ENCODE measurements around the gene CDH13.
A peak's percentile ranks its signal among the peaks of the same experiment; 100 is the strongest.

CDH13 gene

GRCh38 chr16:82626791-82627261 lies at the start of gene CDH13:
Gene CDH13, plus strand, starts transcription at chr16:82626969.
- Mint-ChIP-seq H3K27me3 (ENCODE audit: low read depth) (peaks cover 73% of the 10 kb centered on the region), H3K4me1 (ENCODE audit: low read depth) (no peaks in the 10 kb centered on the region), H3K9me3 (no peaks in the 10 kb centered on the region), H3K4me3 (peak within 1 kb of the TSS; percentile 17), H3K36me3 (ENCODE audit: low read depth) (no peaks in the 10 kb centered on the region), H3K27ac (no peak within 1 kb of the TSS)

GRCh38 chr16:82580298-82580890 lies 46.4 kb upstream of the CDH13 start:
- Mint-ChIP-seq H3K27me3 (ENCODE audit: low read depth) (no peaks in the 10 kb centered on the region), H3K4me1 (ENCODE audit: low read depth) (no peaks in the 10 kb centered on the region)

GRCh38 chr16:82582975-82583374 lies 43.8 kb upstream of the CDH13 start:
- H3K4me1 Mint-ChIP-seq (ENCODE audit: low read depth) = no peaks in the 10 kb centered on the region
- no peak overlapping the region for H3K4me3 Mint-ChIP-seq
- H3K27ac Mint-ChIP-seq = no peak overlapping the region
- no peaks in the 10 kb centered on the region for H3K27me3 Mint-ChIP-seq (ENCODE audit: low read depth)
- H3K36me3 Mint-ChIP-seq (ENCODE audit: low read depth) = no peaks in the 10 kb centered on the region
- H3K9me3 Mint-ChIP-seq = no peaks in the 10 kb centered on the region

More at GRCh38 chr16:82580298-82580890, 46.4 kb upstream of the CDH13 start:
- Mint-ChIP-seq H3K27ac (no peak overlapping the region), H3K4me3 (no peak overlapping the region), H3K36me3 (ENCODE audit: low read depth) (no peaks in the 10 kb centered on the region), H3K9me3 (no peaks in the 10 kb centered on the region)

GRCh38 chr16:82583422-82583821 lies 43.3 kb upstream of the CDH13 start:
- H3K4me3 Mint-ChIP-seq = no peak overlapping the region
- H3K4me1 Mint-ChIP-seq (ENCODE audit: low read depth) = no peaks in the 10 kb centered on the region
- no peak overlapping the region for H3K27ac Mint-ChIP-seq
- no peaks in the 10 kb centered on the region for H3K36me3 Mint-ChIP-seq (ENCODE audit: low read depth)
- H3K9me3 Mint-ChIP-seq = no peaks in the 10 kb centered on the region
- H3K27me3 Mint-ChIP-seq (ENCODE audit: low read depth) = no peaks in the 10 kb centered on the region

GRCh38 chr16:82584553-82585152 lies 42.1 kb upstream of the CDH13 start:
- Mint-ChIP-seq H3K27ac (no peak overlapping the region), H3K9me3 (no peaks in the 10 kb centered on the region), H3K4me1 (ENCODE audit: low read depth) (no peaks in the 10 kb centered on the region), H3K4me3 (no peak overlapping the region), H3K27me3 (ENCODE audit: low read depth) (no peaks in the 10 kb centered on the region), H3K36me3 (ENCODE audit: low read depth) (no peaks in the 10 kb centered on the region)

- Mint-ChIP-seq H3K9me3 (no peaks in the 10 kb centered on the region), H3K4me3 (no peak overlapping the region), H3K36me3 (ENCODE audit: low read depth) (no peaks in the 10 kb centered on the region), H3K27ac (no peak overlapping the region), H3K4me1 (ENCODE audit: low read depth) (no peaks in the 10 kb centered on the region), H3K27me3 (ENCODE audit: low read depth) (no peaks in the 10 kb centered on the region)
Observed at GRCh38 chr16:82585675-82586074, 41.1 kb upstream of the CDH13 start.

GRCh38 chr16:82586130-82586529 lies 40.6 kb upstream of the CDH13 start:
- Mint-ChIP-seq H3K9me3 (no peaks in the 10 kb centered on the region), H3K36me3 (ENCODE audit: low read depth) (no peaks in the 10 kb centered on the region), H3K4me1 (ENCODE audit: low read depth) (no peaks in the 10 kb centered on the region), H3K27ac (no peak overlapping the region), H3K4me3 (no peak overlapping the region), H3K27me3 (ENCODE audit: low read depth) (no peaks in the 10 kb centered on the region)

GRCh38 chr16:82587289-82587688 lies 39.5 kb upstream of the CDH13 start:
- H3K9me3 Mint-ChIP-seq = no peaks in the 10 kb centered on the region
- no peaks in the 10 kb centered on the region for H3K27me3 Mint-ChIP-seq (ENCODE audit: low read depth)
- no peak overlapping the region for H3K4me3 Mint-ChIP-seq

GRCh38 chr16:82589407-82589806 lies 37.4 kb upstream of the CDH13 start:
- Mint-ChIP-seq H3K4me1 (ENCODE audit: low read depth) (no peaks in the 10 kb centered on the region), H3K4me3 (no peak overlapping the region), H3K27me3 (ENCODE audit: low read depth) (no peaks in the 10 kb centered on the region)

More at GRCh38 chr16:82587289-82587688, 39.5 kb upstream of the CDH13 start:
- Mint-ChIP-seq H3K36me3 (ENCODE audit: low read depth) (no peaks in the 10 kb centered on the region), H3K27ac (no peak overlapping the region), H3K4me1 (ENCODE audit: low read depth) (no peaks in the 10 kb centered on the region)

GRCh38 chr16:82594114-82594513 lies 32.7 kb upstream of the CDH13 start:
- H3K27me3 Mint-ChIP-seq (ENCODE audit: low read depth) = no peaks in the 10 kb centered on the region
- H3K9me3 Mint-ChIP-seq = no peaks in the 10 kb centered on the region
- H3K27ac Mint-ChIP-seq = no peak overlapping the region
- no peaks in the 10 kb centered on the region for H3K36me3 Mint-ChIP-seq (ENCODE audit: low read depth)
- H3K4me1 Mint-ChIP-seq (ENCODE audit: low read depth) = no peaks in the 10 kb centered on the region
- H3K4me3 Mint-ChIP-seq = no peak overlapping the region

More at GRCh38 chr16:82589407-82589806, 37.4 kb upstream of the CDH13 start:
- no peaks in the 10 kb centered on the region for H3K36me3 Mint-ChIP-seq (ENCODE audit: low read depth)
- H3K27ac Mint-ChIP-seq = no peak overlapping the region
- H3K9me3 Mint-ChIP-seq = no peaks in the 10 kb centered on the region

- H3K9me3 Mint-ChIP-seq = no peaks in the 10 kb centered on the region
- H3K27ac Mint-ChIP-seq = no peak overlapping the region
- H3K36me3 Mint-ChIP-seq (ENCODE audit: low read depth) = no peaks in the 10 kb centered on the region
- no peaks in the 10 kb centered on the region for H3K4me1 Mint-ChIP-seq (ENCODE audit: low read depth)
- H3K27me3 Mint-ChIP-seq (ENCODE audit: low read depth) = no peaks in the 10 kb centered on the region
- H3K4me3 Mint-ChIP-seq = no peak overlapping the region
Observed at GRCh38 chr16:82598771-82599170, 28.0 kb upstream of the CDH13 start.

GRCh38 chr16:82601989-82602640 lies 24.7 kb upstream of the CDH13 start:
- no peaks in the 10 kb centered on the region for H3K4me1 Mint-ChIP-seq (ENCODE audit: low read depth)
- no peak overlapping the region for H3K27ac Mint-ChIP-seq
- no peaks in the 10 kb centered on the region for H3K9me3 Mint-ChIP-seq
- H3K27me3 Mint-ChIP-seq (ENCODE audit: low read depth) = no peaks in the 10 kb centered on the region
- no peaks in the 10 kb centered on the region for H3K36me3 Mint-ChIP-seq (ENCODE audit: low read depth)
- no peak overlapping the region for H3K4me3 Mint-ChIP-seq

GRCh38 chr16:82603784-82604411 lies 22.9 kb upstream of the CDH13 start:
- Mint-ChIP-seq H3K36me3 (ENCODE audit: low read depth) (no peaks in the 10 kb centered on the region), H3K9me3 (no peaks in the 10 kb centered on the region), H3K4me1 (ENCODE audit: low read depth) (no peaks in the 10 kb centered on the region), H3K27ac (no peak overlapping the region), H3K4me3 (no peak overlapping the region), H3K27me3 (ENCODE audit: low read depth) (no peaks in the 10 kb centered on the region)

- H3K27me3 Mint-ChIP-seq (ENCODE audit: low read depth) = no peaks in the 10 kb centered on the region
- H3K36me3 Mint-ChIP-seq (ENCODE audit: low read depth) = no peaks in the 10 kb centered on the region
Observed at GRCh38 chr16:82605076-82605475, 21.7 kb upstream of the CDH13 start.

More at GRCh38 chr16:82605076-82605475, 21.7 kb upstream of the CDH13 start:
- Mint-ChIP-seq H3K4me1 (ENCODE audit: low read depth) (no peaks in the 10 kb centered on the region), H3K9me3 (no peaks in the 10 kb centered on the region), H3K4me3 (no peak overlapping the region), H3K27ac (no peak overlapping the region)
